GM21447 (cell line): ENCODE measurements around the gene UNC79.
"Not testable (repeated sequence)": the region's sequence is repeated elsewhere in the genome, so short reads cannot be mapped to it uniquely, and the experiment has no call there.

Source experiments
- ATAC-seq: cut with Tn5 transposase; IDR thresholded peaks from one replicate; pipeline ENCODE4 v1.9.1; 2021; ENCODE audit not compliant: unreplicated experiment

Gene UNC79

DNA sequence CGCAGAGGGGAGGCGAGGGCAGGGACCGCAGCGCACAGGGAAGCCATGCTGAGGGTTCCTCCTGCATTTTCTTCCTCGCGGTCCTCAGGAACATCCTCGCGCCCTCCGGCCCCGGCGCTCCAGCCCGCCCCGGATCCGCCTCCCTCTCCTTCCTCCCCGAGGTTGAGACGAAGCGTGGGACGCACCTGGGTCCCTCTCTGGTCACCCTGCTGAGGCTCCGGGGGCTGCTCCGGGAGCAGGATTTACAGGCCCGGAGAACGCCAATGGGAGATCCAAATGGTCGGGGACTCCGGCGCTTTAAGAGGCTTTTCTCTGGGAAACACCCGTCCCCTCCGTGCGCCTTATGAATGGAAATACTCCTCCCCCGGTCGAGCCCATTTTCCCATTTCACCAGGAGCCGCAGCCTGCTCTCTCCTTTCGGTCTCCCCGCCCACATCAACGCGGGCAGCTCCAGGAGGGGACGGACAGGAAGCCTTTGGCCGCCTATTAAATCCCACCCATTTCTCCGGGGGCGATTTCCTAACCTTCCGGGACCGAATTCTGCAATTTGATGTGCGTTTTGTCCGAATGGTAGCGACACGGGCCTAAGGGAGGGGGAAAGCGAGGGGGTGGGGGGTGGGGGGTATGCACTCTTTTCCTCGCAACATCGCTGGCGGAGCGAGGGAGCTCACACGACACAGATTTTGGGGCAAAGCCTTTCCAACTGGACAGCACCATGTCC is at the start of gene UNC79:
TSS of gene UNC79 (plus strand) at position 625 of the 721 bp plus-strand sequence. CDS start at position 716, 91 bp downstream.
- ATAC-seq = no peak

DNA sequence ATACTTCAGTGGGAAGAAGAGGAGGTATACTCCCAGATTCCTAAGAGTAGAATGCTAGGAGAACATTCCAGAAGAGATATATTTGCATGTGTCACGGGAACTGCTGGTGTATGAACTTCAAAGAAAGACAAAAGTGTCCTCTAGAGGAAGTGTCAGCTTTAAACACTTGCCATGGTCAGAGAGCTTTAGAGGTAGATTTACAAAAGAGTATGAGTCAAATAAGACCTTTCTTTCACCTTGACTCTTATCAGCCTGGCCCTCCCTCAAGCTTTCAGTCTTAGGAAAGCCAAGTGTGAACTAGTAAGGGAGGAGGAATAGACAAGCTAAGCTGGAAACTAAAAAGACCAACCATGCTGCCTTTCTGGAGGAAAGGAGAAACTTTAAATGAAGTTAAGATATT is 49.1 kb upstream of the UNC79 start:
- ATAC-seq = no peak

DNA sequence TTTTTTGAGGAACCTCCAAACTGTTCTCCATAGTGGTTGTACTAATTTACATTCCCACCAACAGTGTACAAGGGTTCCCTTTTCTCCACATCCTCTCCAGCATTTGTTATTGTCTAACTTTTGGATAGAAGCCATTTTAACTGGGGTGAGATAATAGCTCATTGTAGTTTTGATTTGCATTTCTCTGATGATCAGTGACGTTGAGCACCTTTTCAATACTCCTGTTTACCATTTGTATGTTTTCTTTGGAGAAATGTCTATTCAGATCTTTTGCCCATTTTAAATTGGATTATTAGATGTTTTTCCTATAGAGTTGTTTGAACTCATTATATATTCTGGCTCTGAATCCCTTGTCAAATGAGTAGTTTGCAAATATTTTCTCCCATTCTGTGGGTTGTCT is 46.5 kb upstream of the UNC79 start:
- not testable (repeated sequence) for ATAC-seq

DNA sequence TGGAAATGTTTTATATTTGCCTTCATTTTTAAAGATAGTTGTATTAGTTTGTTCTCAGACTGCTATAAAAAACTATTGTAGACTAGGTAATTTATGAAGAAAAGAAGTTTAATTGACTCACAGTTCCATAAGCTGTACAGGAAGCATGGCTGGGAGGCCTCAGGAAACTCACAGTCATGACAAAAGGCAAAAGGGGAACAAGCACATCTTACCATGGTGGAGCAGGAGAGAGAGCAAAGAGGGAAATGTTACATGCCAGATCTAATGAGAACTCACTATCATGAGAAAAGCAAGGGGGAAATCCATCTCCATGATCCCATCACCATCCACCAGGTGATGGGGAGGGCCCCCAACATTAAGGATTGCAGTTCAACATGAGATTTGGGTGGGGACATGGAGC is 35.5 kb upstream of the UNC79 start:
- no peak for ATAC-seq

DNA sequence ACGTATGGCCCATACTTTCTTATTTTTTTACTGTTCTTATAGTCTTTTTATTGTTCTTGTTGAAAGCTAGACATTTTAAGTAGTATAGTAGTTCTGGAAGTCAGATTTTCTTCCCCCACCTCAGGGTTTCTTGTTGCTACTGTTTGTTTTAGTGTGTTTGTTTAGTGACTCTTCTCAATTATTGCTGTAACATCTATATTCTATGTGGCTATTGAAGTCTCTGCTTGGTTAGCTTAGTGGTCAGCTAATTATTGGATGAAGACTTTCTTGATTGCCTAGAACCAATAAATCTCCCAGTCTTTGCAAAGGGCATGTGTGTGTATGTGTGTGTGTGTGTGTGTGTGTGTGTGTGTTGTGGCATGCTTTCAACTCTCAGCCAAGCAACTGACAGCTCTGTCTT is 34.3 kb upstream of the UNC79 start:
- ATAC-seq = no peak

DNA sequence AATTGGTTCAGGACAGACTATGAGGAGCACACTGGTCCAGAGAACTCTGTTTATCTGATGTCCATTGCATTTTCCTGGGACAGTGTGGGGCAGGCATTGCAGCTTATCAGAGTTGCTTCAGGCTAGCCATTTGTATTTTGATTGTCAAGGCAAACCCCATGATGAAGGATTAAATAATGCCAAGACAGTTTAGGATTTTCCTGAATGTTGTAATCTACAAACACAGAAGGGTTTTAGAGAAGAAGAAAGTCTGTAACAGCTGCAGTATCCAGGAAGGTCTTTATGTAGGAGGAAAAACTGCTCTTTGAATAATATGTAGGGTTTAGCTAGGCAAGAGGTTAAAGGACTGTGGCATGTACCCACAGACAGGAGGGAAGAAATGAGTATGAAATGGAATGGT is 32.2 kb upstream of the UNC79 start:
- ATAC-seq = no peak

DNA sequence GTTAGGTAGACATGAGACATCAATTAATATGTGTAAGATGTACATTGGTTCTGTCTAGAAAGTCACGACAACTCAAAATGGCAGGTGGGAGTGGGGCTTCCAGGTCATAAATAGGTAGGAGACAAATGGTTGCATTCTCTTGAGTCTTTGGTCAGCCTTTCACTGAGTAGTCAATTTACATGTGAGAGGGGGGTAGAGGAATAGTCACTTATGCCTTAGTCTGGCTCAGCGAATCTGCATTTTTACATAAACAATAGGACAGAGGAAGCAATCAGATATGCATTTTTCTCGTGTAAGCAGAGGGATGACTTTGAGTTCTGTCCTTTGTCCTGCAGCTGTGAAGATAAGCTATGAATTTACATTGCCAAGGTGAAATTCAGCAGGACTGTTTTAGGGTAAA is 27.8 kb upstream of the UNC79 start:
- ATAC-seq = no peak

DNA sequence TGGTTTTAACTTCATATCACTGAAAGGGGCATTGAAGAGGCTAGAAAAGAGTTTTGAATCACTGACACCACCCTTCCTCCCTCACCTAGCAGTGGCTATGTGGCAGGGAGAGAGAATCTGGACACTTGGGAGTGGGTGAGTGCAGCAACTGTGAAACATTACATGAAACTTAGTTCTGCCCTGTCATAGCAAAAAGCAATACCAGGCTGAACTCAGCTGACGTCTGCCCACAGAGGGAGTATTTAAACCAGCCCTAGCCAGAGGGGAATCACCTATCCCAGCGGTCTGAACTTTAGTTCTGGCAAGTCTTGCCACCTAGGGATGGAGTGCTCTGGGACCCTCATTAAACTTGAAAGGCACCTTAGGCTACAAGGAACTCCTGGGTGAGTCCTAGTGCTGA is 20.7 kb upstream of the UNC79 start:
- ATAC-seq = no peak

DNA sequence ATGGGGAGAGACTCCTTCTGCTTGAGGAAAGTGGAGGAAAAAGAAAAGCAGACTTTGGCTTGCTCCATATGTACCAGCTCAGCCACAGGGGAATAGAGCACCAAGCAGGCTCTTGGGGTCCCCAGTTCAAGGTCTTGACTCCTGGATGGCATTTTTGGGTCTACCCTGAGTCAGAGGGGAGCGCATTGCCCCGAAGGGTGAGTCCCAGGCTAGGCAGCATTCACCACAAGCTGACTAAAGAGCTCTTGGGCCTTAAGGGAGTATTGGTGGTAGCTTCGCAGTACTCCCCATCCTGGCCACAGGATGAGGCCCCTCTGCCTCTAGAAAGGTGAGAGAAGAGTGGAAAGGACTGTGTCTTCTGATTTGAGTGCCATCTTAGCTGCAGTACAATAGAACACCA is 19.8 kb upstream of the UNC79 start:
- no peak for ATAC-seq

DNA sequence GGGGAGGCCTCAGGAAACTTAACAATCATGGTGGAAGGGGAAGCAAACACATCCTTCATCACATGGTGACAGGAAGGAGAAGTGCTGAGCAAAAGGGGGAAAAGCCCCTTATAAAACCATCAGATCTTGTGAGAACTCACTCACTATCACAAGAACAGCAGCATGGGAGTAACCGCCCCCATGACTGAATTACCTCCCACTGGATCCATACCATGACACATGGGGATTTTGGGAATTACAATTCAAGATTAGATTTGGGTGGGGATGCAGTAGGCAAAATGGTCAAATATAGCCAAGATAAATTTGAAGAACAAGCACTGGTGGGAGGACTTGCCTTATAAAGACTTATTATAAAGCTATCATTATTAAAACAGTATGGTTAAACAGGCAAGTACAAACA is 5.6 kb upstream of the UNC79 start:
- not testable (repeated sequence) for ATAC-seq

DNA sequence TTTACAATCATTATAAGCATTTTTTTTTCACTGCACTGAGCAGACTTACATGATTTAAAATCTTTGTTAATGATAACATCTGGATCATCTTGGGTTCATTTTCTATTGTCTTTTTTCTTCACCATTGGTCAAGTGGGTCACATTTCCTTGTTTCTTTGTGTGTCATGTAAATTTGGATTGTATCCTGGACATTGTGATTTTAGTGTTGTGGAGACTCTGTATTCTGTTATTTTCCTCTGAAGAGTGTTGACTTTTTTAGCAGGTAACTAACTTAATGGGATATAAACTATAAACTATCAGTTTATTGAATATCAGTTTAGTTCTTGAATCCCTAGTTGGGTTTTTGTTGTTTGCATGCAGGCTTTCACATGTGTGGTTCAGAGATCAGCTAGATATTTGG is 4.0 kb upstream of the UNC79 start:
- no peak for ATAC-seq

DNA sequence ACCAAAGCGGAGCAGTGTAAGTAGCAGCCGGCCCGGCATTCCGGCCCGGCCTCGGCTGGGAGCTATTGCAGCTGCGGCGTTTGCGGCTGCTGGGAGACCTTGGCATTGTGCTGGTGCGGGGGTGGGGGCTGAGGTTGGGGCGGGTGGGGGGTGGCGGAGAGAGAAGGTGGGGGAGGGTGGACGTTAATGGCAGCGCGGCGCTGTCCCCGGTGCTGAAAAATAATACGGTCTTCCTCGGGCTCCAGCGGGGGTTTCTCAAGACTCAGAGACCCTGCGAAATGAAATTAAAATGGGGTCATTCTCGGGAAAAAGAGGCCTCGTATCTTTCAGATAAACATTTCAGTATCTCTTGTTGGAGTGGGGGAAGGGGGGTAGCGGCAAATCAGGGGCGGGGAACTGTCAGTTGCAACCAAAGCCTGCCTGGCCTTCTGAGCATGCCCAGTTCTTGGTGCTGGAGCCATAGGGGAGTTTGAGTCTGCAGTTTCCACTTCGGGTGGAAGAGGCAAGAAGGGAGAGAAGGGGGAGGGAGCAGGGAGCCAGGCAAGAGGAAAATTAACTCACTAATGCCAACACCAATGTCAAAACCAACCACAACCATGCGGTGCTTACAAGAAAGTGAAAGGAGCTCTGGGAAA is 414 bp downstream of the UNC79 start:
- no peak for ATAC-seq

DNA sequence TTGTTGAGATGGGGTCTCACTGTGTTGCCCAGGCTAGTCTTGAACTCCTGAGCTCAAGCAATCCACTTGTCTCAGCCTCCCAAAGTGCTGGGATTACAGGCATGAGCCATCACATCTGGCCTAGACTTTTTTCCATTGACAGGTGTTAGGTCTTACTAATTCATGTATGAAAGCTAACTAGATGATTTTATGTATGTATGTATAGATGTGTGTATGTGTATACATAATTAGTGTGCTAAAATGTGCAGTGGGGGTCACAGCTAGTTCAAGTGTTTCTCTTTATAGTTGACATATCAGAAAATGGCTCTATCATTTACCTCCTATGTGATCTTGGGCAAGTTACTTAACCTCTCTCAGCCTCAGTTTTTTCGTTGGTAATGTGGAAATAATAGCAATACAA is 23.5 kb downstream of the UNC79 start:
- no peak for ATAC-seq

DNA sequence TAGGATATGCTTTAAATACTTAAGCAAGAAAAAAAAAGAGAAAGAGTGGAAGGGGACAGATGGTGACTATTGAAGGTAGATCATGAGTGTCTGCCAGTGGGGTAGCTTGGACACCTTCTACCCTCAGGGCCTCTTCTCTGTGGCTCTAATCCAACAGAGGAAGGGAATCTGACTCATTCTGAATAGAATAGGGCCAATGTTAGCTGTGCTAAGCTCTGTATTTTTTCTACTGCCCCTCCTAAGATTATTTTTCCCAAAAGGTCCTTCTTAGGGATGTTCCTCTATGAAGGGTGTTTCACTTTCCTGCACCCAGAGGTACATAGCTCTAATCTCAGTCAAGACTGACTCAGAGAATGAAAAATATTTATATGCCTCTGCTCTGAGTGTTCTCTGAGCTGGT is 25.6 kb downstream of the UNC79 start:
- no peak for ATAC-seq

DNA sequence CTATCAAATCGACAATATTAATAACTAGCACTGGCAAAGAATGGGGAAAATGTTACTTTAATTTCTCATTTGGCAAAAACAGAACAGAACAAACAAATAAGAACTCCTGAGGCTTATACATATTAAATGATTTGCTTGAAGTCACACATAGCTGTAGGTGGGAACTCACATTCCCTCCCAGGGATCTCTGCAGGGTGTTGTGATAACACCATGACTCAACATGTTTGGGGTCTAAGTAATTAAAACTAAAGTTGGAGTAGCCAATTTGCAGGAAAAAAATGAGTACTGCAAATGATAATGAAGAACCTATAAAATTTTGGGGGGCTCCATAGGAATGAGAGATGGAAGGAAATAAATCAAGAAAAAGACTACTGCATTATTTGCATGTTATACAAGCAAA is 27.5 kb downstream of the UNC79 start:
- no peak for ATAC-seq

DNA sequence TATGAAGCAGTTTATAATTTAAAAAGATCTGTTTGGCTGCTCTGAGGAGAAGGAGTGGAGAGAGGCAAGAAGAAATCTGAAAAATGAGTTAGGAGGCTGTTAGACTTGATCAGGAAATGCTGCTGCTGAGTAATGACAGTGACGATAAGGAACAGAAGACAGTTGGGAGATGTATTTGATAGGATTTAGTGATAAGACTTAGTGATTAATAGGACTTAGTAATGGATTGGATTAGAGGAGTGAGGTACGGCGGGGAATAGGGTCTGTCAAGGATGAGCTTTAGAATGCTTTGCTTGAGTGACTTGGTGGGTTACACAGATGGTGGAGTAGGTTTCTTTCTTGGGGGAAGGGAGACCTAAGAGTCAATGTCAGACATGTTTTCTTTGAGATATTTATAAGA is 31.7 kb downstream of the UNC79 start:
- no peak for ATAC-seq

DNA sequence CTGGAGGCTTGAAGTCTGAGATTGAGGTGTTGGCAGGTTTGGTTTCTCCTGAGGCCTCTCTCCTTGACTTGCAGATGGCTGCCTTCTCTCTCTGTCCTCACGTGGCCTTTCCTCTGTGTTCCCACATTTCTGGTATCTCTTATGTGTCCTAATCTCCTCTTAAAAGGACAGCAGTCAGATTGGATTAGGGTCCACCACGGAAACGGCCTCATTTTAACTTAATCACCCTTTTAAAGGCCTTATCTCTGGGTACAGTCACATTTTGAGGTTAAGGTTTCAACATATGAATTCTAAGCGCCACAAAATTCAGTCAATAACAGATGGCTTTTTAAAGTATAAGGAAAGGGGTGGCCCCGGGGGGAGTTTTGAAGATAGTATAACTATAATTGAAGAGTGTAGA is 33.5 kb downstream of the UNC79 start:
- ATAC-seq = no peak

DNA sequence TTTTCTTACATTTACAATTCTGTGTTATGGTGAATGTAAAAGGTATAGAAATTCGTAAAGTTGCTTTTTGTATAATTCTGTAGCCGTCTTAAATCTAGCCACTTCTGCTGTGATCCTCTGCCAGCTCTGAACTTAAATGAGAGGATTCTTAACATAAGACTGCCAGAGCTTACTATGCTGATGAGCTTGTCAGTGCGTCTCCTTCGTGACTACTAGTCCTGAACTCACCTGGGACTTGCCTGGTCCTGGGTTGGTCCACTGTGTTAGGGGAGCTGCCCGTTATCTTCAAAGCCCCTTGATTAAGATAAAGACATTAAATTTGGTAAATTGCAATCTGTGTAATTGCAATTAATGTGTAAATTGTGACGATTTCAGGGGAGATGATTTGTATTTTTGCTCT is 44.7 kb downstream of the UNC79 start:
- no peak for ATAC-seq

DNA sequence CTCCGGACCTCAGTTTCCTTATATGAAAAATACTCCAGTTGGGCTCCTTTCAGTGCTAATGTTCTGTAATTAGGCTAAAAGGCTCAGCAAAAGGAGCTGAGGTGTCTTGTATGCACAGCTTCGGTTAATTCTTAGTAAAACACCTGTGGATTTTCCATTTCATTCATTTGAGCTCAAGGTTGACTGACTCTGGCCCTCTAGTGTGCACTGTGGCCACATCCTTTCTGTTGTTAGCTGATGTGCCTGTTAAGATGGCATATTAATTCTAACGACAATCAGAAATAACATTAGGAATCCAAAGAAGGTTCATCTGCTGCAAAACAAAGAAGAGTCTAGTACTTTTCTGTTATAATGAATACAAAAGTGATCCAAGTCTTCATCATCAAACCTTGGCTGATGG is 45.6 kb downstream of the UNC79 start:
- no peak for ATAC-seq

DNA sequence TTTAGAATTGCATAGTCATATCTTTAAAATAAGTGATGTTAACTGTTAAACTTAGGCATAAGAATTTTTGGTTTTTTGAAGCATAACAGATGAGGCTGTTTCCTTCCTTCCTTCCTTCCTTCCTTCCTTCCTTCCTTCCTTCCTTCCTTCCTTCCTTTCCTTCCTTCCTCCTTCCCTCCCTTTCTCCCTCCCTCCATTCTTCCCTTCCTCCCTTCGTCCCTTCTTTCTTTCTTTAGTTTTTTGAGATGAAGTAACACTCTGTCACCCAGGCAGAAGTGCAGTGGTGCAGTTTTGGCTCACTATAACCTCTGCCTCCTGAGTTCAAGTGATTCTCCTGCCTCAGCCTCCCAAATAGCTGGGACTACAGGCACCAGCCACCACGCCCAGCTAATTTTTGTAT is 48.3 kb downstream of the UNC79 start:
- not testable (repeated sequence) for ATAC-seq

DNA sequence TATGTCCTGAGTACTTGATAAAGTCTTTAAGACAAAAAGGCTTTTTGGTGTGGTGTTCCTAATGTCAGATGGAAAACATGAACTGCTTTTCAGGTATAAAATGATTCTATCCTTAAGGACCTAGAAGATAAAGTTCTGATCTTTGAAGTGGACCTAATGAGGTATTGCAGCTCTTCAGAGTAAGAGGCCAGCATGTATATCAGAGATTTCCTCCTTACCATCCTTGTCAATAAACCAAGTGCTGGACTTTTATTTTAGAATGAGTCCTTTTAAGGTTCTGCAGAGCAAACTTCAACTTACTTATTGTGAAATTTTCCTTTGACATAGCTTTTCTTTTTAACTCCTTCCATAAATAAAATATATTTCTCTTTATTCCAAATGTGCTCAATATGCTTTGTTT is 50.1 kb downstream of the UNC79 start:
- ATAC-seq = no peak

DNA sequence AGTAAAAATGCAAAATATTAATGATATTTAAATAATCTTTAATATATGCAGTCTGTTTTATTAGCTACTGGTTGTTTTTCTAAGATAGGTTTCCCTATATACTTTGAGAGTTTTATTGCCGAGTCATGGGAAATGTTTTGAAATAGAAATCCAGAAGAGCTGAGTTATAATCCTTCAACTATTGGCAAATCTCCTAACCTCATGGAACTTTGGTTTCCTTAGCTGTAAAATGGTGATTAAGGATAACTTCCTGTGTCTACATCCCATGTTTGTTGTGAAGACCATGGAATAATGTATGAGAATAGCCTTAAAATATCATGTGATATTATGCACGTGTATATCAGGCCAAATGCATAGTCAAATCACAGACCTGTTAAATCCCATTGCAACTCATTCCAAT is 51.0 kb downstream of the UNC79 start:
- ATAC-seq = no peak

DNA sequence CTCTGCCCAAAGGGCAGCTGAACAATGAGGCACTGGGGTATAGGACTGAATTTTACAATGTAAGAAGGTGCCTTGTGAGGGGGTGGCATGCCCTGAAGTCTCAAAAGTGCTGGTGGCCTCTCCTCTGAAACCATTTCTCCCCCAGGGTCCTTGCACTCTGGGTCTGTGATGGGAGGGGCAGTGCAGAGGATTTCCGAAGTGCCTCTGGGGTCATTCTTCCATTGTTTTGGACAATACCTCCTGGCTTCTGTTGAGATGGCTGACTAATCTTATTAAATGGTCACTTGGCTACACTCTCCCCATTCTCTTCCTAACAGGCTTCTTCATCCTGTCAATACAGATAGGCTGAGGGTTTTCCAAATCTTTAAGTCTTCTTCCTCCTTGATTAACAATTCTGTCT is 59.3 kb downstream of the UNC79 start:
- no peak for ATAC-seq
